Neural crest cell (in vitro differentiated cells): ENCODE data around the gene WDR38. TPM values are rescaled to one million over a fixed set of nuclear protein-coding genes. Genes with fewer than 3 reads are reported as not detected.

Experiments used
- DNase-seq: peaks from one replicate; pipeline ENCODE4 v3.0.0; 2021; ENCODE audit warnings: low read depth, mixed read lengths, low spot score
- H3K27ac Mint-ChIP-seq: one replicate; pipeline ENCODE4 v1.8.0; 2021; ENCODE audit warnings: mild to moderate bottlenecking, mixed read lengths; ENCODE audit not compliant: unreplicated experiment
- H3K27me3 Mint-ChIP-seq: 2 replicates; pipeline ENCODE4 v1.8.0; 2021; ENCODE audit warnings: low read depth, mild to moderate bottlenecking, mixed read lengths
- H3K36me3 Mint-ChIP-seq: 2 replicates; pipeline ENCODE4 v1.8.0; 2021; ENCODE audit warnings: low read depth, mild to moderate bottlenecking, mixed read lengths
- H3K4me1 Mint-ChIP-seq: 2 replicates; pipeline ENCODE4 v1.8.0; 2021; ENCODE audit warnings: mixed read lengths
- H3K4me3 Mint-ChIP-seq: one replicate; pipeline ENCODE4 v1.8.0; 2021; ENCODE audit warnings: mild to moderate bottlenecking, mixed read lengths
- H3K9me3 Mint-ChIP-seq: 2 replicates; pipeline ENCODE4 v1.8.0; 2021; ENCODE audit warnings: mixed read lengths
- total RNA-seq: library from RNA; stranded (reverse); gene quantifications from 2 replicates; pipeline ENCODE4 v1.2.1, GENCODE V29; 2021
- TF ChIP-seq, protein P1 (sequence below): fragments of 200-600 bp; sonication (generic); conservative IDR thresholded peaks from 2 replicates; pipeline ENCODE4 v1.5.0; 2021; ENCODE audit warnings: antibody characterized with exemption, mild to moderate bottlenecking

The WDR38 gene
- total RNA-seq, 1 donor from 2014 or later = not detected

- Mint-ChIP-seq H3K4me1 (peaks cover 23% of the 10 kb centered on the region), H3K27me3 (no peaks in the 10 kb centered on the region), H3K36me3 (peaks cover 11% of the 10 kb centered on the region), H3K9me3 (no peaks in the 10 kb centered on the region), H3K4me3 (no peak overlapping the region), H3K27ac (no peak overlapping the region)
- TF ChIP-seq, protein P1, sequence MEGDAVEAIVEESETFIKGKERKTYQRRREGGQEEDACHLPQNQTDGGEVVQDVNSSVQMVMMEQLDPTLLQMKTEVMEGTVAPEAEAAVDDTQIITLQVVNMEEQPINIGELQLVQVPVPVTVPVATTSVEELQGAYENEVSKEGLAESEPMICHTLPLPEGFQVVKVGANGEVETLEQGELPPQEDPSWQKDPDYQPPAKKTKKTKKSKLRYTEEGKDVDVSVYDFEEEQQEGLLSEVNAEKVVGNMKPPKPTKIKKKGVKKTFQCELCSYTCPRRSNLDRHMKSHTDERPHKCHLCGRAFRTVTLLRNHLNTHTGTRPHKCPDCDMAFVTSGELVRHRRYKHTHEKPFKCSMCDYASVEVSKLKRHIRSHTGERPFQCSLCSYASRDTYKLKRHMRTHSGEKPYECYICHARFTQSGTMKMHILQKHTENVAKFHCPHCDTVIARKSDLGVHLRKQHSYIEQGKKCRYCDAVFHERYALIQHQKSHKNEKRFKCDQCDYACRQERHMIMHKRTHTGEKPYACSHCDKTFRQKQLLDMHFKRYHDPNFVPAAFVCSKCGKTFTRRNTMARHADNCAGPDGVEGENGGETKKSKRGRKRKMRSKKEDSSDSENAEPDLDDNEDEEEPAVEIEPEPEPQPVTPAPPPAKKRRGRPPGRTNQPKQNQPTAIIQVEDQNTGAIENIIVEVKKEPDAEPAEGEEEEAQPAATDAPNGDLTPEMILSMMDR = no peak
- DNase-seq = no peak
Measured at GRCh38 chr9:124873664-124874063, 20.4 kb downstream of the WDR38 start.

GRCh38 chr9:124875501-124875900, 22.2 kb downstream of the WDR38 start:
- H3K4me3 Mint-ChIP-seq = no peak overlapping the region
- H3K9me3 Mint-ChIP-seq = no peaks in the 10 kb centered on the region
- no peak overlapping the region for H3K27ac Mint-ChIP-seq
- no peaks in the 10 kb centered on the region for H3K27me3 Mint-ChIP-seq
- H3K36me3 Mint-ChIP-seq = peaks cover 11% of the 10 kb centered on the region
- peaks cover 16% of the 10 kb centered on the region for H3K4me1 Mint-ChIP-seq
- no peak for DNase-seq
- TF ChIP-seq, protein P1 = no peak

DNA sequence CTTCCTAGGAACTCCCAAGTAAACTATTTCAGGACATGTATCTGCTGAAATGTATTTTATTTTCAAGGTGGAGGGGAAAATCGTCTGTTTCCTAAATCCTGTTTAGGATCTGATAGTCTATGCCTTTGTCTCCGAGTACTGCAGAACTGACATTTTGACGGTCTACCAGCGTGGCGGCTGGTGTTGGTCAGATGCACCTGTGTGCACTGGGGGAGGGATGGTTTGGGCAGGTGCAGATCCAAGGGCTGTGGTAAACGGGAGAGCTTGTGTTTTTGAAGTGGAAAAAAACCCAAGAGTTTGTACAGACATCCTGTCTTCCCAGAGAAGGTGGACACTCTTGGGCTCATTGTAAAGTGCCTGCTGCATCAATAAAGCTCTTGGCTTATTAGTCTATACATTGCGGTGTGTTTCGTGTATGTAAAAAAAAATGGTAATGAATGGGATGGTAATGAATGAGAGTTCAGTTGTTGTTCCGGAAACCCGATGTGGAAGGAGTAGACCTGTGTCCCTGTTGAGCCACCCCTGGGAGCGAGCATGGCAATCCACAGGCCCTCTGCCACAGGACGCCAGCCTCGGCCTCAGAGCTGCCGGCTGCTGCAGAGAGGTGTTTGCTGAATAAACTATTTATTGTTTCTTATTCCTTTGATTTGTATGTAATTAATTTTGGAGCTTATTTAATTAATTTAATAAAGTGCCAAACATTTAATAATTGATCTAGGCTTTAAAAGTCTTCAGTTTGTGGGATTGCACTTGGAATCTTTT, 23.9 kb downstream of the WDR38 start:
- TF ChIP-seq, protein P1 = no peak
- no peaks in the 10 kb centered on the region for H3K27me3 Mint-ChIP-seq
- no peaks in the 10 kb centered on the region for H3K9me3 Mint-ChIP-seq
- no peaks in the 10 kb centered on the region for H3K4me1 Mint-ChIP-seq
- H3K27ac Mint-ChIP-seq = no peak overlapping the region
- H3K4me3 Mint-ChIP-seq = no peak overlapping the region
- H3K36me3 Mint-ChIP-seq = peaks cover 11% of the 10 kb centered on the region
- no peak for DNase-seq

- no peaks in the 10 kb centered on the region for H3K4me1 Mint-ChIP-seq
- H3K27me3 Mint-ChIP-seq = no peaks in the 10 kb centered on the region
- H3K9me3 Mint-ChIP-seq = no peaks in the 10 kb centered on the region
- TF ChIP-seq, protein P1 = no peak
- H3K27ac Mint-ChIP-seq = no peak overlapping the region
- no peak for DNase-seq
- peaks cover 11% of the 10 kb centered on the region for H3K36me3 Mint-ChIP-seq
- H3K4me3 Mint-ChIP-seq = no peak overlapping the region
Measured at GRCh38 chr9:124878021-124878420, 24.8 kb downstream of the WDR38 start.

DNA sequence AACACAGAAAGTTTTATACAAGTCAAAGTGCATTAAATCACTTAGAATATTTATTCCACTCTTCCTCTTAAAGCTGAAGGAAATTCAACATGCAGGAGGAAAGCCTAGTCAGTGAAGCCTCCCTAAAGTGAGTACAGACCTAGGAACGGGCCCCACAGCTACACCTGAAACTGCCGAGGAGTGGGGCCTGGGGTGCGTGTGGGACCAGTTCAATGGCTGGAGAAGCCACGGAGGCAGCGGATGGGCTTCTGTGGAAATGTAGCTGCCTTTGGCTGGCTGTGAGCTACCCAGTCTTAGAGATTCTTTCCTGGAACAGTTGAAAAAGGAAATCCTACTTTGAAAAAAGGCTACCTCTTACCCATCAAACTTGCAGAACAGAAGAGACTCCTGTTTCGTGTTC, 25.3 kb downstream of the WDR38 start:
- no peak overlapping the region for H3K4me3 Mint-ChIP-seq
- H3K4me1 Mint-ChIP-seq = no peaks in the 10 kb centered on the region
- no peaks in the 10 kb centered on the region for H3K9me3 Mint-ChIP-seq
- H3K27me3 Mint-ChIP-seq = no peaks in the 10 kb centered on the region
- peaks cover 11% of the 10 kb centered on the region for H3K36me3 Mint-ChIP-seq
- no peak overlapping the region for H3K27ac Mint-ChIP-seq
- no peak for DNase-seq
- TF ChIP-seq, protein P1 = no peak
